ENCODE data around the gene HAUS5. TPM values are rescaled to one million over a fixed set of nuclear protein-coding genes. Genes with fewer than 3 reads are reported as not detected.

HAUS5 gene
- total and polyA plus RNA-seq, 2 donors (not counting 1 experiment from before 2014, with no cell fraction given), result 32.2 to 42.8 TPM

DNA sequence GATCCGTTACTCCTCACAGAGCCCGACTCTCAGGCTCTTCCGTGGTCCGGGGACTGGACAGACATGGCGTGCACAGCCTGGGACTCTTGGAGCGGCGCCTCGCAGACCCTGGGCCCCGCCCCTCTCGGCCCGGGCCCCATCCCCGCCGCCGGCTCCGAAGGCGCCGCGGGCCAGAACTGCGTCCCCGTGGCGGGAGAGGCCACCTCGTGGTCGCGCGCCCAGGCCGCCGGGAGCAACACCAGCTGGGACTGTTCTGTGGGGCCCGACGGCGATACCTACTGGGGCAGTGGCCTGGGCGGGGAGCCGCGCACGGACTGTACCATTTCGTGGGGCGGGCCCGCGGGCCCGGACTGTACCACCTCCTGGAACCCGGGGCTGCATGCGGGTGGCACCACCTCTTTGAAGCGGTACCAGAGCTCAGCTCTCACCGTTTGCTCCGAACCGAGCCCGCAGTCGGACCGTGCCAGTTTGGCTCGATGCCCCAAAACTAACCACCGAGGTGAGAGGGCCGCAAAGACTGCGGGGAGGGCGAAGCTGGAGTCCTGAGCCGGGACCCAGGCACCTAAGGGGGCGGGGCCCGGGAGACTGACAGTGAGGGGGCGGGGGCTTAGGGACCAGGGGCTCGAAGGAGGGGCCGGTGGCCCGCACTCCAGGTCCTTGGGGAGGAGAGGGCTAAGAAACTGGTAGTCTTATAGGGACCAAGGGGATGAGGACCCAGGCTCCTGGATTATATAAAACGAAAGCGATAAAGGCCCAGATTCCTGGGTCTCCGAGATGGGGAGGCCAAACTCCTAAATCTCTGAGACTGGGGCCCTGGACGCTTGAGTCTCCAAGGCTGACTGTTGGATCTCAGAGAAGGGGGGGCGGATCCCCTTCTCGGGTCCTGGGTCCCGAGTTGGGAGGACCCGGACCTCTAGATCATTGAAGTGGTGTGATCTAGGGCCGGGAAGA lies 31.0 kb downstream of the HAUS5 start:
- peak overlapping the region; percentile 97 for H2AFZ ChIP-seq (ENCODE audit: insufficient read depth, low read depth, low read length, poor library complexity, severe bottlenecking)
- peak overlapping the region; percentile 85 for H3K9ac ChIP-seq (ENCODE audit: low read length)
- H4K20me1 ChIP-seq (ENCODE audit: control insufficient read depth, insufficient read depth, low read length, poor library complexity, severe bottlenecking), result no peaks in the 10 kb centered on the region
- ChIA-PET CTCF (interaction anchor here (0.7 to 1.3 kb wide), 4 partner anchors 51 to 133 kb away, joined by 3 read pairs; no protein-coding TSS in a partner anchor), POLR2A (interaction anchor here (0.5 to 1.6 kb wide), 11 partner anchors 9 to 502 kb away, joined by 3 to 12 read pairs (median 4); partner anchors contain the start of genes HAUS5, IGFLR1 and U2AF1L4)
- no peaks in the 10 kb centered on the region for H3K36me3 ChIP-seq (replicated peaks in 1 of 2; ENCODE audit: control extremely low read depth in 1 of 2, control insufficient read depth in 1 of 2, extremely low read depth in 1 of 2, insufficient read depth in 2 of 2, low read length in 1 of 2)
- peaks cover 11% of the 10 kb centered on the region for H3K79me2 ChIP-seq (ENCODE audit: control insufficient read depth, insufficient read depth, low read length)
- H3K4me1 ChIP-seq (ENCODE audit: control insufficient read depth in 2 of 2, insufficient read depth in 2 of 2, low read length in 2 of 2), result peaks cover 17 to 46% of the 10 kb centered on the region in 2 donors
- Mint-ChIP-seq H3K4me3 (peak overlapping the region; percentile 94), H3K27me3 (no peaks in the 10 kb centered on the region), H3K4me1 (peaks cover 39% of the 10 kb centered on the region), H3K9me3 (ENCODE audit: insufficient read depth) (no peaks in the 10 kb centered on the region), H3K27ac (peak overlapping the region; percentile 91)
- TF ChIP-seq CTCF (IDR thresholded peaks at IDR 0.05), result no peak
- TF ChIP-seq EZH2 (IDR thresholded peaks at IDR 0.05; ENCODE audit: borderline replicate concordance, insufficient read depth, low read depth, low read length, poor library complexity, severe bottlenecking), result no peak
- ATAC-seq (ENCODE audit: low read depth) (peak; percentile 46), DNase-seq (peak; percentile 93)
- no peaks in the 10 kb centered on the region for H3K27me3 ChIP-seq (replicated peaks in 1 of 4; ENCODE audit: control extremely low read depth in 1 of 4, control insufficient read depth in 3 of 4, insufficient read depth in 4 of 4, low read length in 3 of 4)
- peaks cover 0 to 5% (median 0%) of the 10 kb centered on the region in 3 donors for H3K9me3 ChIP-seq (ENCODE audit: control extremely low read depth in 1 of 3, control insufficient read depth in 2 of 3, insufficient read depth in 1 of 3, low read length in 2 of 3)
- under 1% methylated on average over 69 of the region's 69 CpGs for WGBS (ENCODE audit: insufficient coverage)
- H3K4me3 ChIP-seq (ENCODE audit: control extremely low read depth in 1 of 5, extremely low read depth in 1 of 5, insufficient read depth in 1 of 5, low read depth in 2 of 5, low read length in 4 of 5), result peak overlapping the region; percentile 53 to 91 (median 79)
- peak overlapping the region; percentile 100 for H3K4me2 ChIP-seq (replicated peaks; ENCODE audit: low read depth, low read length, poor library complexity, severe bottlenecking)
- intact Hi-C loops (cut with micrococcal nuclease), result loop anchor here (1.0 to 10.0 kb wide), 7 partner anchors 15 to 1951 kb away; partner anchors contain the start of genes ARHGAP33, HAUS5, OVOL3 and POLR2I
- H3K27ac ChIP-seq (ENCODE audit: low read length in 2 of 2), result peak overlapping the region; percentile 55 to 75

All from B cell (primary cell).